GM12864 (cell line): ENCODE results near the gene TBX10.

ENCODE experiments used
- DNase-seq: peaks from one replicate; pipeline ENCODE4 v3.0.0-alpha.2; 2011; ENCODE audit warnings: low read depth
- H3K4me3 ChIP-seq: 2 replicates; pipeline ENCODE4 v1.5.1; 2011; ENCODE audit warnings: mild to moderate bottlenecking, low read depth, low read length, control low read depth
- CTCF ChIP-seq: IDR thresholded peaks from 2 replicates; pipeline ENCODE4 v1.5.1; 2011; ENCODE audit warnings: low read depth, mild to moderate bottlenecking, moderate library complexity, low read length, control low read depth, inconsistent platforms; ENCODE audit errors: missing control alignments

The TBX10 gene

DNA sequence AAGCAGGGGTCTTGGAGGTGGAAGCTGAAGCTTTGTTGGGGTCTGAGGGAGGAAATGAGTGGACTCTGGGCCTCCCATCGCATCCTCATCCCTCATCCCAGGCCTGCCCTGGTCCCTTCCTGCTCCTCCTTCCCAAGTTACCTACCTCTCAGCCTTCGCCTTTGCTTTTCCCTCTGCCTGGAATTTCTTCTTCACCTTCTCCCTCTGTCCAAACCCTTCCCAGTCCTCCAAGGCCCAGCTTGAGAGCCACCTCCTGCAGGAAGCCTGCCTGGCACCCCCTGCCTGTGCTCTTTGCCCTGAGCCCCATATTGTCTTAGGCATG lies 7.7 kb downstream of the TBX10 start:
- DNase-seq, result no peak
- no peak overlapping the region for H3K4me3 ChIP-seq
- no peak for TF ChIP-seq CTCF

DNA sequence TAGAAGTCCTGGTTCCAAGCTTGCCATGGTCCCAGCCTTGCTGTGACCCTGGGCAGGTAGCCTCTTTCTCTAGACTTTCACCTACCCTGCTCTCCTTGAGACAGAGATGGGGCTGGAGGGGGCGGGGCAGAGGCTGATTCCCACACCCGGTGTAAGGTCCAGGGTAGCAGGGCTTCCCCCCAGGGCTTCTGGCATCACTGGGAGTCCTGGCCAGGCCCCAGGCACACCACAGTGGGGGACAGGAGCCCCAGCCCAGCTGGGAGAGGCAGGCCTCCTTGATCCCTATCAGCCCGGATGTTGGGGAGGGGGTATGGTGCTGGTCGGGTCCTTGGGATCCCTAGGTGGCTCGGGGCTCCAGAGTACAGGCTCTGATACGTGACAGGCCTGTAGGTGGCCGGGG lies 8.2 kb downstream of the TBX10 start:
- no peak for DNase-seq
- TF ChIP-seq CTCF, result no peak
- no peak overlapping the region for H3K4me3 ChIP-seq

- DNase-seq, result no peak
- no peak for TF ChIP-seq CTCF
- peak overlapping the region; percentile 76 for H3K4me3 ChIP-seq
Observed at GRCh38 chr11:67630943-67631331, 8.6 kb downstream of the TBX10 start.

- TF ChIP-seq CTCF, result peak; percentile 81
- peak; percentile 86 for DNase-seq
- H3K4me3 ChIP-seq, result peak overlapping the region; percentile 76
Observed at GRCh38 chr11:67630228-67630942, 9.2 kb downstream of the TBX10 start.

DNA sequence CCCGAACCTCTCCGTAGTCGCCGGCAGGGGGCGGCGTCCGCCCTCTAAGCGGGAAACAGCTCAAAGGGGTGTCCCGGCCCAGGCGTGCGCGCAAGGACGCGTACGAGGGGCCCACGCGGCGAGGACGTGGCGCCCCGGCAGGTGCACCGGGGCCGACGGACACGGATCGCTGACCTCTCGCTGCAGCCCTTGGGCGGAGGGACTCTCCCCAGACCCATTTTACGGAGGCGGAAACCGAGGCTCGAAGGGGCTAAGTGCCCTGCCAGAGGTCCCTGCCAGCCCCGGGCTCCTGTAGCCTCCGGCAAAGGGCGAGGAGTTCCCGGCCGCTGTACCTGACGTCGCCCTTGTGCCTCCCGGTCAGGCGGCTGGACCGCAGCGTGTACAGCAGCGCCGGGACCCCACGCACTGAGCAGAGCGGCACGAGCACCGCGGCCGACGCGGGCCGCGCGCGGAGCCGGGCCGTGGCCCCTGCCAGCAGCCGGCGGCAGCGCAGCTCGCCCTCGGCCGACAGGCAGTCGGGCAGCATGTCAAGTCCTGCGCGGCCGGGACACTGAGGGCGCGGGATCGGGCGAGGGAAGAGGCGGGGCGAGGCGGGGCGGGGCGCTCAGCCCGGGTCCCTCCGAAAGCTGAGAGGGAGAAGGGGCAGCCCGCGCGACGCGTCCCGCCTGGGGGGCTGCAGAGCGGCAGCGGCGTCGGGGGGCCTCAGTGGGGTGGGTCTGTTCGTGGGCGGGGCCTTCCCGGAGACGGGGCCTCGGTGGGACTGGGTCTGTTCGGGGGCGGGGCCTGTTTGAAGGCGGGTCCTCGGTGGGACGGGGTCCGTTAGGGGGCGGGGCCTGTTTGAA lies 10.0 kb downstream of the TBX10 start, which contains the start of gene NUDT8:
Gene NUDT8, minus strand, starts transcription at position 552 of the 842 bp plus-strand sequence. Its CDS starts 26 bp downstream, at position 526.
- DNase-seq, result no peak
- TF ChIP-seq CTCF, result peak; percentile 88
- H3K4me3 ChIP-seq, result peak within 1 kb of the TSS; percentile 76

DNA sequence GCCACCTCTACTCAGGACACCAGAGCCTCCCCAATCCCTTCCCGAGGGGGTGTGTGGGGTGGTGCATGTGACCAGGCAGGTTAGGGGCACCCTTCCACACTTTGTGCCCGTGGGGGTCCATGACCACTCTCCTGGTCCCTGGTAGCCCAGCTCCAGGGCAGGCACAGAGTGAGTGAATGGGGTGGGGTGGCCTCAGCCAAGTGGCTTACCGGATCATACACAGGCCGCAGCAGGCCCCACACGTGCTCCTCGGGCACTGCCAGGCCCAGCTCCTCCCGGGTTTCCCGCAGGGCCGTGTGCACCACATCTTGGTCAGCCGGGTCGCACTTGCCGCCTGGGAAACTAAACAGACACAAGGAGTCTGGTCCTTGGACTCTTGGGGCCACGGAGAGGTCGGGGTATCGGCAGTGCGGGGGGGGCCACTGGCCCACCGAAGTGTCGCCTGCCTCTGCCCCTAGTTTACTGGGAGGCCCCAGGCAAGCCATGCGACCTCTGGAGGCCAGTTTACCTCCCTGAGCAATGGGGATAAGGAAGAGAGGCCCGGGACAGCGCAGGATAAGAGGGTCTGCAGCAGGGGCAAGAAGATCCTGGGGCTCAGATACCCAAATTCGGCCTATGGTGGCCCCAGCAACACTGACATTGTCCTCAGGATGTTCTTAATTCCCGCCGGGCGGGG lies 10.7 kb downstream of the TBX10 start:
- peak overlapping the region; percentile 63 for H3K4me3 ChIP-seq
- TF ChIP-seq CTCF, result no peak
- DNase-seq, result no peak
